ENCODE data around the gene RAB9A. TPM values are rescaled to one million over a fixed set of nuclear protein-coding genes. Genes with fewer than 3 reads are reported as not detected.

RAB9A gene
- total and polyA plus RNA-seq, 4 donors, result 9.0 to 22.9 (median 12.0) TPM

DNA sequence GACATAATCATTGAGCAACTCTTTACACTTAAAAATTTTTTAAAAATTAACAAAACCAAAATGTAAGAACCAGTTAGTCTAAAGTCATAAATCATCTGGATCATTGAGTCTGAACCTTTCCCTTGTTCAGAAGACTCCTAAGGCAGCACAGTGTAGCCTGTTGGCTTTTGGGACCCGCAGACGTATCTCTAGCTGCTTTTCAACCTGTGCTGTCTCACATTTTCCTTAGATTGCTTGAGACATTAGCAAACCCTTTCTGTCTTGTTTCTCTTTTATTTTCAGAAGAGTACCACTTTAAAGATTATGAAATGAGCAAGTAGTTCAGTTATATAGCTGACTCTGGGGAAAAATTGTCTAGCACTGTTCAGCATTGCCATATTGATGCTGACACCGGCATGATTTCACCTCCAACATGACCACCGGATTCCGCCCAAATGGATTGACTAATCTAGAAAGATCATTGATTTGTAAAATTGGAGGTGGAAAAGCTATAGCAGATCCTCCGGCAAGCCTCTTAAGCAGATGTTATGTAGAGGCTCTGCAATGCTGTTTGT, 27.1 kb upstream of the RAB9A start:
- Histone ChIP-seq H3K9me3 (ENCODE audit: control insufficient read depth in 4 of 4, low read length in 3 of 4) (no peaks in the 10 kb centered on the region), H3K4me3 (ENCODE audit: low read depth in 1 of 3, low read length in 3 of 3) (no peak overlapping the region), H3K27me3 (ENCODE audit: control insufficient read depth in 4 of 4, insufficient read depth in 4 of 4, low read length in 3 of 4) (no peaks in the 10 kb centered on the region), H3K27ac (ENCODE audit: low read depth in 1 of 2, low read length in 2 of 2) (no peak overlapping the region), H3K9ac (ENCODE audit: low read depth in 1 of 2, low read length in 2 of 2) (no peak overlapping the region), H3K36me3 (ENCODE audit: control insufficient read depth in 4 of 4, insufficient read depth in 3 of 4, low read depth in 1 of 4, low read length in 3 of 4) (peaks cover 0 to 18% (median 11%) of the 10 kb centered on the region in 4 donors), H3K4me1 (ENCODE audit: control insufficient read depth in 4 of 4, insufficient read depth in 4 of 4, low read length in 3 of 4) (peaks cover 0 to 5% (median 2%) of the 10 kb centered on the region in 4 donors)
- DNase-seq (ENCODE audit: low spot score), result no peak
- TF ChIP-seq CTCF (IDR thresholded peaks at IDR 0.05; ENCODE audit: low read depth, low read length, missing input control), result no peak
- 84% methylated on average over 6 of the region's 6 CpGs for WGBS

DNA sequence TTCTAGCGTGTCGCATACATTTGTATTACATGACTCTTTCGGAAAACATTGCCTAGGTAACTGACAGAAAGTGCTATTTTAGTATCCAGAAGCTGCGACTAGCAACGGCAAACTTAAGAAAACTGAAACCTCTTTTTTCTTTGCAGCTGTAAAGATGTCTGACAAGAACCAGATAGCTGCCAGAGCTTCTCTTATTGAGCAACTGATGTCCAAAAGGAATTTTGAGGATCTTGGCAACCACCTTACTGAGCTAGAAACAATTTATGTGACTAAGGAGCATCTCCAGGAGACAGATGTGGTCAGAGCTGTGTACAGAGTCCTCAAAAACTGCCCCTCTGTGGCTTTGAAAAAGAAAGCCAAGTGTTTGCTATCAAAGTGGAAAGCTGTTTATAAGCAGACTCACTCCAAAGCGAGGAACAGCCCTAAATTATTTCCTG, 26.6 kb upstream of the RAB9A start:
- no peaks in the 10 kb centered on the region for H3K27me3 ChIP-seq (ENCODE audit: control insufficient read depth in 4 of 4, insufficient read depth in 4 of 4, low read length in 3 of 4)
- no peak overlapping the region for H3K4me3 ChIP-seq (ENCODE audit: low read depth in 1 of 3, low read length in 3 of 3)
- H3K36me3 ChIP-seq (ENCODE audit: control insufficient read depth in 4 of 4, insufficient read depth in 3 of 4, low read depth in 1 of 4, low read length in 3 of 4), result peaks cover 0 to 18% (median 11%) of the 10 kb centered on the region in 4 donors
- WGBS, result 77% methylated on average over 6 of the region's 6 CpGs
- no peaks in the 10 kb centered on the region for H3K9me3 ChIP-seq (ENCODE audit: control insufficient read depth in 4 of 4, low read length in 3 of 4)
- no peak overlapping the region for H3K9ac ChIP-seq (ENCODE audit: low read depth in 1 of 2, low read length in 2 of 2)
- H3K27ac ChIP-seq (ENCODE audit: low read depth in 1 of 2, low read length in 2 of 2), result no peak overlapping the region
- TF ChIP-seq GABPA (IDR thresholded peaks at IDR 0.05 in 1 of 2, conservative IDR thresholded peaks at IDR 0.05 in 1 of 2), result no peak
- no peak for TF ChIP-seq RXRA (IDR thresholded peaks at IDR 0.05)
- no peak for TF ChIP-seq HNF4G (IDR thresholded peaks at IDR 0.05)
- no peak for TF ChIP-seq YY1 (IDR thresholded peaks at IDR 0.05)
- no peak for TF ChIP-seq NR2F2 (IDR thresholded peaks at IDR 0.05)
- no peak for TF ChIP-seq EGR1 (IDR thresholded peaks at IDR 0.05; ENCODE audit: low read depth in 2 of 2)
- TF ChIP-seq MAX (IDR thresholded peaks at IDR 0.05), result no peak
- no peak for TF ChIP-seq RAD21 (IDR thresholded peaks at IDR 0.05)
- TF ChIP-seq FOXA2 (IDR thresholded peaks at IDR 0.05), result no peak
- TF ChIP-seq JUND (IDR thresholded peaks at IDR 0.05), result no peak
- no peak for TF ChIP-seq TAF1 (conservative IDR thresholded peaks at IDR 0.05)
- TF ChIP-seq SP1 (IDR thresholded peaks at IDR 0.05), result no peak
- peaks cover 0 to 5% (median 2%) of the 10 kb centered on the region in 4 donors for H3K4me1 ChIP-seq (ENCODE audit: control insufficient read depth in 4 of 4, insufficient read depth in 4 of 4, low read length in 3 of 4)
- DNase-seq (ENCODE audit: low spot score), result no peak

- no peak overlapping the region for H3K27ac ChIP-seq (ENCODE audit: low read depth in 1 of 2, low read length in 2 of 2)
- WGBS, result 90% methylated on average over 3 of the region's 3 CpGs
- TF ChIP-seq TAF1 (conservative IDR thresholded peaks at IDR 0.05) (no peak), YY1 (IDR thresholded peaks at IDR 0.05) (no peak), MAX (IDR thresholded peaks at IDR 0.05) (no peak), JUND (IDR thresholded peaks at IDR 0.05) (no peak), RAD21 (IDR thresholded peaks at IDR 0.05) (no peak), NR2F2 (IDR thresholded peaks at IDR 0.05) (no peak), EGR1 (IDR thresholded peaks at IDR 0.05; ENCODE audit: low read depth in 2 of 2) (no peak), HNF4G (IDR thresholded peaks at IDR 0.05) (no peak), REST (IDR thresholded peaks at IDR 0.05) (no peak), RXRA (IDR thresholded peaks at IDR 0.05) (no peak), FOXA2 (IDR thresholded peaks at IDR 0.05) (no peak), SP1 (IDR thresholded peaks at IDR 0.05) (no peak), HNF4A (conservative IDR thresholded peaks at IDR 0.05) (no peak)
- TF ChIP-seq, protein P1, sequence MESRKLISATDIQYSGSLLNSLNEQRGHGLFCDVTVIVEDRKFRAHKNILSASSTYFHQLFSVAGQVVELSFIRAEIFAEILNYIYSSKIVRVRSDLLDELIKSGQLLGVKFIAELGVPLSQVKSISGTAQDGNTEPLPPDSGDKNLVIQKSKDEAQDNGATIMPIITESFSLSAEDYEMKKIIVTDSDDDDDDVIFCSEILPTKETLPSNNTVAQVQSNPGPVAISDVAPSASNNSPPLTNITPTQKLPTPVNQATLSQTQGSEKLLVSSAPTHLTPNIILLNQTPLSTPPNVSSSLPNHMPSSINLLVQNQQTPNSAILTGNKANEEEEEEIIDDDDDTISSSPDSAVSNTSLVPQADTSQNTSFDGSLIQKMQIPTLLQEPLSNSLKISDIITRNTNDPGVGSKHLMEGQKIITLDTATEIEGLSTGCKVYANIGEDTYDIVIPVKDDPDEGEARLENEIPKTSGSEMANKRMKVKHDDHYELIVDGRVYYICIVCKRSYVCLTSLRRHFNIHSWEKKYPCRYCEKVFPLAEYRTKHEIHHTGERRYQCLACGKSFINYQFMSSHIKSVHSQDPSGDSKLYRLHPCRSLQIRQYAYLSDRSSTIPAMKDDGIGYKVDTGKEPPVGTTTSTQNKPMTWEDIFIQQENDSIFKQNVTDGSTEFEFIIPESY (IDR thresholded peaks at IDR 0.05), result no peak
- TF ChIP-seq, protein P2, sequence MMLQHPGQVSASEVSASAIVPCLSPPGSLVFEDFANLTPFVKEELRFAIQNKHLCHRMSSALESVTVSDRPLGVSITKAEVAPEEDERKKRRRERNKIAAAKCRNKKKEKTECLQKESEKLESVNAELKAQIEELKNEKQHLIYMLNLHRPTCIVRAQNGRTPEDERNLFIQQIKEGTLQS (IDR thresholded peaks at IDR 0.05), result no peak
These were observed 24.9 kb upstream of the RAB9A start for GRCh38 chrX:13664020-13664419.

More at GRCh38 chrX:13664020-13664419, 24.9 kb upstream of the RAB9A start:
- DNase-seq (ENCODE audit: low spot score), result no peak
- H3K9me3 ChIP-seq (ENCODE audit: control insufficient read depth in 4 of 4, low read length in 3 of 4), result no peaks in the 10 kb centered on the region
- H3K27me3 ChIP-seq (ENCODE audit: control insufficient read depth in 4 of 4, insufficient read depth in 4 of 4, low read length in 3 of 4), result no peaks in the 10 kb centered on the region
- no peak overlapping the region for H3K9ac ChIP-seq (ENCODE audit: low read depth in 1 of 2, low read length in 2 of 2)
- peaks cover 0 to 2% (median under 1%) of the 10 kb centered on the region in 4 donors for H3K4me1 ChIP-seq (ENCODE audit: control insufficient read depth in 4 of 4, insufficient read depth in 4 of 4, low read length in 3 of 4)
- H3K36me3 ChIP-seq (ENCODE audit: control insufficient read depth in 4 of 4, insufficient read depth in 3 of 4, low read depth in 1 of 4, low read length in 3 of 4), result peaks cover 0 to 18% (median 10%) of the 10 kb centered on the region in 4 donors
- no peak overlapping the region for H3K4me3 ChIP-seq (ENCODE audit: low read depth in 1 of 3, low read length in 3 of 3)
